ENCODE data around the gene NONO.
"Not testable (repeated sequence)": the region's sequence is repeated elsewhere in the genome, so short reads cannot be mapped to it uniquely, and the experiment has no call there.

Gene NONO

DNA sequence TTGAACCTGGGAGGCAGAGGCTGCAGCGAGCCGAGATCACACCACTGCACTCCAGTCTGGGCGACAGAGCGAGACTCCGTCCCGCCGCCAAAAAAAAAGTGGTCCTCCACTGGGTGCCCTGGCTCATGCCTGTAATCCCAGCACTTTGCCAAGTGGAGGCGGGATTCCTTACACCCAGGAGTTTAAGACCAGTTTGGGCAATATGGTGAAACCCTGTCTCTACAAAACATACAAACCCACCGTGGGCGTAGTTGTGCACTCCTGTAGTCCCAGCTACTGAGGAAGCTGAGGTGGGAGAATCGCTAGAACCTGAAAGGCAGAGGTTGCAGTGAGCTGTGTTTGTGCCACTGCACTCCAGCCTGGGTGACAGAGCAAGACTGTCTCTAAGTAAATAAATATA lies 2.1 kb upstream of the NONO start:
- intact Hi-C loops (cut with DNase I); DNase-seq: not testable (repeated sequence)

DNA sequence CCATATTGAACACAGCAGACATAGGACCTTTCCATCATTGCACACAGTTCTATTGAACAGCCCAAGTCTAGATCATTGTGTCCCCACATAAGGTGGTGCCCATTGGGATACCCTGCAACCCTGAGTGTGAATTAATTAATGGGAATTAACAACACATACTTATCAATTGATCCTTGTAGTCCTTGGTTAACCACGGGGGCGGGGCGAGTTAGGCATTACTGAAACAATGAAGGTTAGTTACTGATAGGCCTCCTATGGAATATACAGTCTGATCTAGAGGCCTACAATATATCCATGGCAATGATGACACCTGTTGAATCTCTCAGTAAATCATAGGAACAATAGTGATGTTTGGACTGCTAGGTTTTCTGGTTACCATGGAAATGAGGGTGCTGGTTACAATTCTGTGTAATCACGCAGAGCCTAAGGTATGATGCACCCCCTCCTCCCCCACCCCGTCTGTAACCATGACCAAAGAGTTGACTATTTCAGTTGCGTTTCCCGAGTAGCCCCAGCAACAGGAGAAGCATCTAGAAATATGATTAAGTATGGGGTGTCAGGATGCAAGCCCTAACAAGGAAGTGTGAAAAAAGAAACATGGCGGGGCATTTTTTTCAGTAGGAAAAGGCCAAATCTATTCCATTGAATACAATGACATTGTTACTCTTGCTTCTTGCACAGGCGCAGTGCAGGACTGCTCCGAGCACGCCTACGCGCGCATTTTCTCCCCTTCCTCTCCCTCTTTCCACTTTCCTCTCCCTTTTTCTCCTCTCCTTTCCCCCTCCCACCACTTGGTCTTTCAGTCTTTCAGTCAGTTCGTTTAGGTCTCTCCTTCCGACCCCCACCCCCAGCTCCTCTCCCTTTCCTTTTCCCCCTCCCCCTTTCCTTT lies 677 bp upstream of the NONO start:
- intact Hi-C loops (cut with DNase I): no loop called here
- peak in 6 of 42 donors; percentile 0 to 51 (median 8) for DNase-seq

DNA sequence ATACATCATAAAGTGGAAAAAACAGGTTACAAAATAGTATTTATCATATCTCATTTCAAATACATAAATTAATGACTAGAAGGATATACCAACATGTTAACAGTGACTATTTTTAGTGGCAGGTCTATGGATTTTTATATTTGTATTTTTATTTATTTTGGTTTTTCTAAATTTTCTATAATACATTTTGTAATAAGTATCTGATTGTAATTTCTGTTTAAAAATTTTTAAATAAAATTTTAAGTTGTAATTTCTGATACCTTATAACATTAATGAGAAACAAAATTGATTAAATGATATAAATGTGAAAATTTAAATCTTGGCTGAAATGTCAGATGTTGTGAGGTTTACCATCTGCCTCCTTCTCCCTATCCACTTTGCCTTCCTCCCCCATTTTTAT lies 2.5 kb downstream of the NONO start:
- intact Hi-C loops (cut with DNase I): no loop called here
- no peak for DNase-seq

DNA sequence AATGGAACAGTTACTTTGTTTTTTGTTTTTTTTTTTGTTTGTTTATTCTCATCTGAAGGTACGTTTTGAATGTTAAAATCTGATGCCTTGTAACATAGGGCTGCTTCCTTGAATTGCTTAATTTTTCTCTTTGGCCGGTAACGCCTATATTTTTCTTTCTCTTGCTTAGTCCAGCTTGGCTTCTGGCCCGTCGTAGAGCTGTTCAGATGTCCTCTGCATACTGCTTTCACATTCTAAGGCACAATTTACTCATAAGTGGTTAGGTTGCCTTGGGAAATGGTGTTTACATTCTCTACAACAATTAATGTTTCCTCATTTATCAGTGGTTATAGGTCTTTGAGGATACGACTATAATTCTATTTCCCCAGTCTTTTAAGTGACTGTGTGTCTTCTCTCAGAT lies 7.9 kb downstream of the NONO start:
- intact Hi-C loops (cut with DNase I): no loop called here
- DNase-seq: no peak

DNA sequence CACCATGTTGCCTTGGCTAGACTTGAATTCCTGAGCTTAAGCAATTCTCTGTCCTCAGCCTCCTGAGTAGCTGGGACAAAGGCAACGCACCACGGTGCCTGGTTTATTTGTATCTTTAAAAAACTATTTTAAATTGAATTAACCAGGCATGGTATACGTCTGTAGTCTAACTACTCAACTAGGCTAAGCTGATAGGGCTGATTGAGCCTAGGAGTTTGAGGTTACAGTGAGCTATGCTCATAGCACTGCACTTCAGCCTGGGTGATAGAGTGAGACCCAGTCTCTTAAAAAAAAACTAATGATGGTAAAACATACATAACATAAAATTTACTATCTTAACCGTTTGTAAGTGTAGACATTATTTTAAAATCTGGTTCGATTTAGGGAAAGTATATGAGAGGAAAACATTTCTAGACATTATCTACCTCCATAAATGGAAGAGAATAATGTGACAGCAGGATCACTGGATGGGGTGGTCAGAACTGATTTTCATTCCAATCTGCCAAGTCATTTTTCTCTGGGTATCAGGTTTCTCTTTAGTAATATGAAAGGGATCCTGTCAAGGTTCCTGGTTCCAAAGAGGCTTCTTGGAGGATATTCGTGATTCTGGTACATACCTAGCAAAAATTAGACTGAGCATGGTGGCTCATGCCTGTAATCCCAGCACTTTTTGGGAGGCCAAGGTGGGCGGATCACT lies 9.4 kb downstream of the NONO start:
- no peak for DNase-seq
- intact Hi-C loops (cut with DNase I): no loop called here

DNA sequence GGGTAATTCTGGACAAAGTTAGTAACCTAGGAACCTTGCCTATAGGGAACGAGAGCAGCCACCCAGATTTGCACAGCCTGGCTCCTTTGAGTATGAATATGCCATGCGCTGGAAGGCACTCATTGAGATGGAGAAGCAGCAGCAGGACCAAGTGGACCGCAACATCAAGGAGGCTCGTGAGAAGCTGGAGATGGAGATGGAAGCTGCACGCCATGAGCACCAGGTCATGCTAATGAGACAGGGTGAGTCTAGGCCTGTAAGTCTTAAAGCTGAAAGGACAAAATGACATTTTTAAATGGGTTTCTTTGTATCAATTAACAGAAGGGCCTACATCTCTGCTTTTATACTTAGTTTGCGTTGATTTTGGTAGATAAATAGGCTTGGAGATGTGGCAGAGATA lies 13.4 kb downstream of the NONO start:
- intact Hi-C loops (cut with DNase I): no loop called here
- DNase-seq: no peak

DNA sequence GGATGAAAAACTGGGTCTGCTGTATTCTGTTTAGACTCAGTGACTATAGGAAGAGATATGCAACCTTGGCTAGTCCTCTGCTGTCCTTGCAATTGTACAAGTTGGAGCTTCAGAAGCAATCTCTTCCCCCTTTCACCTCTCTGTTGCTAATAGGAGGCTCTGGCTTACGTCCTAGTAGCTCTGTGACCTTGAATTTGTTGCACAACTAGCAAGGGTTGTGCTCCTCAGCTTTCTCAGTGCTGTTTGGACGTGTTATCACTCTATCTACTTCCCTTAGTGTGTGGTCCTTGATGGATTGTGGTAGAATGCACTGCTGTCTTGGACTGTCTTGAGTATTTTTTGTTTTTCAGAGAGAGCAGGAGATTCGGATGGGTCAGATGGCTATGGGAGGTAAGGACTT lies 14.7 kb downstream of the NONO start:
- no peak for DNase-seq
- intact Hi-C loops (cut with DNase I): no loop called here

DNA sequence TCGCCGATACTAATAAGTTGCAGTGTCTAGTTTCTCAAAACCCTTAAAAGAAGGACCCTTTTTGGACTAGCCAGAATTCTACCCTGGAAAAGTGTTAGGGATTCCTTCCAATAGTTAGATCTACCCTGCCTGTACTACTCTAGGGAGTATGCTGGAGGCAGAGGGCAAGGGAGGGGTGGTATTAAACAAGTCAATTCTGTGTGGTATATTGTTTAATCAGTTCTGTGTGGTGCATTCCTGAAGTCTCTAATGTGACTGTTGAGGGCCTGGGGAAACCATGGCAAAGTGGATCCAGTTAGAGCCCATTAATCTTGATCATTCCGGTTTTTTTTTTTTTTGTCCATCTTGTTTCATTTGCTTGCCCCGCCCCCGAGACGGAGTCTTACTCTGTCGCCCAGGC lies 16.6 kb downstream of the NONO start:
- DNase-seq; intact Hi-C loops (cut with DNase I): not testable (repeated sequence)

DNA sequence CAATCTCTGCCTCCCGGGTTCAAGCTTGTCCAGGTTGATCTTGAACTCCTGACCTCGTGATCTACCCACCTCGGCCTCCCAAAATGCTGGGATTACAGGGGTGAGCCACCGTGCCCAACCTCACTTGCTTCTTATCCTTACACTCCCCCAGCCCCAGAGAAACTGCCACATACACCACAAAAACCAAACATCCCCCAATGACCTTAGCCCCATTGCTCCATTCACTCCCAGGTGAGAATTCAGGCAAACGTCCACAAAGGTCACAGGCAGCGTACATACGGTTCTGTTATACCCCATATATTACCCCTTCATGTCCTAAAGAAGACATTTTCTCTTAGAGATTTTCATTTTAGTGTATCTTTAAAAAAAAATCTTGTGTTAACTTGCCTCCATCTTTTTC lies 17.1 kb downstream of the NONO start:
- DNase-seq; intact Hi-C loops (cut with DNase I): not testable (repeated sequence)

DNA sequence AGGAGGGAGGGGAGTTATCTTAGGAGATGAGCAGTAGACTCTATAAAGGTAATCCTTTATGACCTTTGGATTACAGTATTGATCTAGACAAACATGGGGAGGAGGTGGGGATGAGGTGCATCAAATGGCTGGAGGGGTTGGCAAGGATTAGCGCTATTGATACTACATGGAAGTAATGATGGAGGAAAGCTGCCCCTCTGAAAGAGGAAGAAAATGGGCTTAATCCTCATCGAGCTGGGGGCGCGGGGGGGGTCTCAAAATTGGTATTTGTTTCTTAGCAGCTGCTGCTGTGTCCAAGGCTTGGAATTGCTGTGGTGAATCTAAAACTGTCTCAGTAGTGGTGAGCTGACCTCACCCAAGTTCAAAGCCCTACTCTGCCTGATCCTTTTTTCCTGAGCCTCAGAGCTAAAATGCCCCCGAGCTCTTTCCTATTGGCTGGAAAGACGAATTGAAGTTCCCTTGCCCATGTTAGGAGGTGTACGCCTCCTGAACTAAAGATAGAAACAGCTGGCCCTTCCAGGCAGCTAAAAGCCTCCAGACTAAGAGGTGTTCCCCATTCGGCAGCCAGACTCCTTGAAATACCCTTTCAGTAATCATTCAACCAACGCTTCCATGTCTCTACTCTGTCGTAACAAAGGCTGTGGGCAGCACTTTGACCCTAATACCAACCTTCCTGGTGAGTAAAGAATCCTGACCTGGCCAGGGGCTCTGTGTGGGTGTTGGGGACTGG lies 17.9 kb downstream of the NONO start, which contains the start of gene ITGB1BP2:
Gene ITGB1BP2, plus strand, starts transcription at position 556 of the 730 bp plus-strand sequence. Its CDS starts 57 bp downstream, at position 613.
- DNase-seq: peak in 4 of 42 donors; percentile 0 to 36 (median 8)
- intact Hi-C loops (cut with DNase I): no loop called here

DNA sequence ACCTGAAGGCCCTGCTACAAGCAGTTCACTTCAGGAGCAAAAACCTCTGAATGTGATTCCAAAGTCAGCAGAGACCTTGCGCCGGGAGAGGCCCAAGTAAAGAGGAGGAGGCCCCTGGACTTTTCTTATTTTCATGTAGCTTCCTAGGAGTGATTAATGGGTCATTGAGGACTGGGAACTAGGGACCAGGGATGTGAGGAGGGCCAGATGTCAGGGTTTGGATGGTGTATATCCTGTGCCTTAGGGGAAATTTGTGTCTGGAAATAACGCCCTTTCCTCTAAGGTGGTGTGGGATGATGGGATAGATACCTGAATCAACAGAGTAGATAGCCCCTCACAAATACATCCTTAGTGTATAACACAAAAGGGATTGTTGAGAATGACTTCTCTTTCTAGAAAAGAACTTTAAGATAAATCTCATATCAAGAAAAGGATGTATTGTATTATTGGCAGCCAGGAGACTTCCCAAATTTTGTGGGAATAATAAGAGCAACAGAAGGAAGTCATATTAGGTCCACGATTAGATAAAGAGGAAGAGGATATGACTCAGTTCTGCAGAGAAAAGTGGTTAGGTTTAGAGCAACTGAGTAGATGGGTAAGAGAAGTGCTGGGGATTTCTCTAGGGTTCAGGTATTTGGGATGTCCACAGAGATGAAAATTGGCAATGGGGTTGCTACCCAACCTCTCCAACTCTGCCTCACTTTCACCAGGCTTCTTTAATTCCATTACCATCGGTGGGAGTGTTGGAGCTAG lies 19.2 kb downstream of the NONO start:
- no peak for DNase-seq
- intact Hi-C loops (cut with DNase I): no loop called here

DNA sequence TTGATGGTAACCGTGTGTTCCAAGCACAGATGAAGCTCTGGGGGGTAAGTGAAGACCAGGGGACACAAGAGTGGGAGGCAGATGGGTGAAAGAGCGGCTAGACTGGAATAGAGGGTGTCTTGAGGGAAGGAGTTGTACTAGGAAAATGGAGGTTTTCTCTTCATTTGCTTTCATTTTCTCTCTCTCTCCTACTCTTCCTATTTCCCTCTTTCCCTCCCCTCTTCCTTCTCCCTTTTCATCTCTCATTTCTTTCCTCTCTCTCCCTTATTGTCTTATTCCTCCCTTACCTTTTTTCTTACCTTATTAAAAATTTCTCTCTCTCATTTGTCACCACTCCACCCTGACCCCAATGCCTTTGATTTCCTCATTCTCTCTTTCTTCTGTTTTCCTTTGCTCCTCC lies 21.1 kb downstream of the NONO start:
- no peak for DNase-seq
- intact Hi-C loops (cut with DNase I): no loop called here

DNA sequence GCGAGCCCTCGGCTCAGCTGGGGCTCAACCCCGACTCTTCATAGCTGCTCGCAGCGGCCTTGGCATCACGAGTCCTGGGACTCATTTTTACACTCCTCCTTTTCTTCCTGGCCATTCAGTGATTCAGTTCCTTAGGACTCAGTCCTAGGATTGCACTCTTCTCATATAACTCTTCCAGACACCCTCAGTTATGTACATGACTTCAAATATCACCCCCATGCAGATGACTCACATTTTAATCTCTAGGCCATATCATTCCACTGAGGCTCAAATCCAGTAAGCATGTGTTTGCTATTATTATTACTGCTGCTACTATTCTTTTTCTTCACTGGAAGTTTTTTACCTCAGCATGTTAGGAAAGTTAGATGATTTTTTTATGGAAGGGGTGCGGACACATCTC lies 32.5 kb downstream of the NONO start:
- intact Hi-C loops (cut with DNase I): no loop called here
- no peak for DNase-seq

DNA sequence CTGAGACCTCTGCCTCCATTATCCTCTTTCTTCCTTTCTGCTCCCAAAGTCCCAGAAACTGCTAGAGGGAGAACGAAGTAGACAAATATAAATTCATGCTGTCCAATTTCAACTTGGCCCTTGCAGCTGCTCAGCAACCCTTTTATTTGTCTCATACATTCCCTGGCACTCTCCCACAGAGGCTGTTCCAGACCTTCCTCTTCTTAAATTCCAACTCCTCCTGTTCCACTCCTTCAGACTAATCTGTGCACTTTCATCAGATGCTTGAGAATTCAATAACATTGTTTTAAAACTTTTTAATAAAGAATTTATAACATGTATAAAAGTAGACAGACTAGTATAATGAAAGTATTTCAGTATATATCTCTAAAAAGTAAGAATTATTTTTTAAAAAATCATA lies 33.5 kb downstream of the NONO start:
- intact Hi-C loops (cut with DNase I); DNase-seq: not testable (repeated sequence)

DNA sequence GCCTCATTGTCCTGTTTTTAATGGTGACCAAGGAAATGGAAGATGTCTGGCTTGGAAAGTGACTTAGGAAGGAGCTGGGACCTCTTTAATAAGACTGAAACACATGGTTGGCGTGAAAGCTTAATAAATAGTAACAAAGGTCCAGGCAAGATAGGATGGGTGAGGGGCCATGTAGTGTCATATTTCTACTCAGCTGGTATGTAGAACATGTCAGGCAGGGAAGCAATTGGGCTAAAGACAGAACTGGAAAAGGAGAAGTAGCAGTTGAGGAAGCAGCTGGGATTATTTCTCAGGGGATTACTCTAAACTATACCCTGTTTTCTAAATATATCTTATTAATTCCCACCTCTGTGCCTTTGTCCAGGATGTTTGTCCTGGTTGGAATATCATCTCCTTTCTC lies 36.7 kb downstream of the NONO start:
- intact Hi-C loops (cut with DNase I): no loop called here
- no peak for DNase-seq

DNA sequence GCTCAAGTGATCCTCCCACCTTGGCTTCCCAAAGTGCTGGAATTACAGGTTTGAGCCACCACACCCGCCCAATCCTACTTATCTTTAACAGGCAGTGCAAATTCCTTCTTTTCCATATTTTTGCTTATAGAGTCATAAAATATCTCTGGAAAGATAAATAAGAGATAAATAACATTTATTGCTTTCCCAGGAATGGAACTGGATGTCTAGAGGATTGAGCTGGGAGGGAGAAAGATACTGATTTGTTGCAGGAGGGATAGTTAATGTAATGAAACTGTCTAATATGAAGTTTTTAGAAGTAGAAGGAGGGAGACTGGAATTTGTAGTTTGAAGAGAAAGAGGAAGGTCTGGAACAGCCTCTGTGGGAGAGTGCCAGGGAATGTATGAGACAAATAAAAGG lies 38.3 kb downstream of the NONO start:
- no peak for DNase-seq

DNA sequence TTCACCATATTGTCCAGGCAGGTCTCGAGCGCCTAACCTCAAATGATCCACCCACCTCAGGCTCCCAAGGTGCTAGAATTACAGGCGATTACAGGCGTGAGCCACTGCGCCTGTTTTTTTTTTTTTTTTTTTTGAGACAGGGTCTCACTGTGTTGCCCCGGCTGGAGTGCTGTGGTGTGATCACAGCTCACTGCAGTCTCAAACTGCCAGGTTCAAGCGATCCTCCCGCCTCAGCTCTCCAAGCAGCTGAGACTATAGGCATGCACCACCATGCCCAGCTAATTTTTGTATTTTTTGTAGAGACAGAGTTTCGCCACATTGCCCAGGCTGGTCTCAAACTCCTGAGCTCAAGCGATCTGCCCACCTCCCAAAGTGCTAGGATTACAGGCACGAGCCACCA lies 41.0 kb downstream of the NONO start:
- DNase-seq; intact Hi-C loops (cut with DNase I): not testable (repeated sequence)

More for the DNA sequence above, 38.3 kb downstream of the NONO start:
- intact Hi-C loops (cut with DNase I): no loop called here

DNA sequence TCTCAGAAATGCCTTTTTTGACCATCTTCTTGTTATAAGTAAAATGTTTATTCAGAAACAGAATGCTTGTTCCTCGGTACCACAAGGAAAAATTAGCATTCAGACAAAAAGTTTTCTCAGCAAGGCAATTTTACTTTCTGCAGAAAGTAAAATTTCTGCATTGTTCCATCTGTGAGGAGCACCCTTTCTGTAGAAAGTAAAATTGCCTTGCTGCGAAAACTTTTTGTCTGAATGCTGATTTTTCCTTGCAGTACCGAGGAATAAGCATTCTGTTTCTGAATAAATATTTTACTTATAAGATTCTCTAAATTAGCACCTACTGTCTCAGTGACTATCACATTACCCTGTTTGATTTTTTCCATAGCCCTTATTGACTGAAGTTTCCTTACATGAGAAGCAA lies 43.0 kb downstream of the NONO start:
- intact Hi-C loops (cut with DNase I): no loop called here
- no peak for DNase-seq

DNA sequence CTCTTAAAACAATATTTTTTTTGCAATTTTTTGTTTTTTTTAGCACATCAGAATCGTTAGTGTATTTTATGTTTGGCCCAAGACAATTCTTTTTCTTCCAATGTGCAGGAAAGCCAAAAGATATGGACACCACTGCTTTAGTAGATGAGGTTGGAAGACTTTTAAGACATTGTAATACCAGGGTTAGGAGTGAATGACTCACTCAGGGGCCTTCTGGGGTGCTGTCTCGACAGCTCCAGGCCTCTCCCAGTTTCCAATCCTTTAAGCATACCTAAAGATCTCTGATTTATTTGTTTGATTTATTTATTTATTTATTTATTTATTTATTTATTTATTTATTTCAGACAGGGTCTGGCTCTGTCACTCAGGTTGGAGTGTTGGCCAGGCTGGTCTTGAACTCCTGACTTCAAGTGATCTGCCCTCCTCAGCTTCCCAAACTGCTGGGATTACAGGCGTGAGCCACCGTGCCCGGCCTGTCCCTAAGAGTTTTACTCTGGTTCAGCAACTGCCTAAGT lies 65.8 kb downstream of the NONO start:
- intact Hi-C loops (cut with DNase I); DNase-seq: not testable (repeated sequence)
